Small intestine (tissue), 7 donors: ENCODE data around the gene ASPG. TPM values are rescaled to one million over a fixed set of nuclear protein-coding genes. Genes with fewer than 3 reads are reported as not detected.

Source experiments
- DNase-seq, 2 donors: peaks; one replicate each; pipeline versions ENCODE4 v3.0.0 to v3.0.0-alpha.2; 2013
- FAIRE-seq: peaks from 2 replicates; lab custom pipeline; 2012; peaks lifted over from hg19 to GRCh38; lab: Jason Lieb, UNC
- H3K27ac ChIP-seq, 3 donors: one replicate each; pipeline ENCODE4 v1.5.1; 2013; ENCODE audit warnings: low read length in 2 of 3, mild to moderate bottlenecking in 2 of 3, control low read depth in 1 of 3, inconsistent platforms in 1 of 3, low read depth in 1 of 3, moderate library complexity in 1 of 3
- H3K27me3 ChIP-seq, 3 donors: one replicate each; pipeline ENCODE4 v1.6.1; 2013; ENCODE audit warnings: low read length in 3 of 3, inconsistent platforms in 1 of 3; ENCODE audit not compliant: control insufficient read depth in 3 of 3, insufficient read depth in 3 of 3
- H3K36me3 ChIP-seq, 3 donors: one replicate each; pipeline ENCODE4 v1.6.1; 2013; ENCODE audit warnings: low read length in 3 of 3, inconsistent platforms in 1 of 3, low read depth in 1 of 3, mild to moderate bottlenecking in 1 of 3, moderate library complexity in 1 of 3; ENCODE audit not compliant: control insufficient read depth in 3 of 3, insufficient read depth in 2 of 3
- H3K4me1 ChIP-seq, 3 donors: one replicate each; pipeline ENCODE4 v1.6.1; 2013; ENCODE audit warnings: low read length in 2 of 3, inconsistent platforms in 1 of 3, low read depth in 1 of 3, mild to moderate bottlenecking in 1 of 3, moderate library complexity in 1 of 3; ENCODE audit not compliant: control insufficient read depth in 3 of 3, insufficient read depth in 2 of 3
- H3K4me3 ChIP-seq, 3 donors: one replicate each; pipeline ENCODE4 v1.5.1; 2013; ENCODE audit warnings: low read length in 3 of 3, control low read depth in 1 of 3, inconsistent platforms in 1 of 3, low read depth in 1 of 3, mild to moderate bottlenecking in 1 of 3, moderate library complexity in 1 of 3
- H3K9me3 ChIP-seq, 2 donors: one replicate each; pipeline ENCODE4 v1.6.1; 2013; ENCODE audit warnings: low read depth in 1 of 2, low read length in 1 of 2; ENCODE audit not compliant: control insufficient read depth in 2 of 2, insufficient read depth in 1 of 2
- WGBS, 3 donors: extraction: QIAGEN DNeasy Blood & Tissue Kit; methylation state at CpG; one replicate each; pipeline ENCODE4 v1.1.7; 2013; 5-methylcytosine and 5-hydroxymethylcytosine counted together
- polyA plus RNA-seq, 4 donors: library from polyadenylated mRNA; stranded (reverse) in 3 of 4; unstranded in 1 of 4; fragments of 200-250 nt in 3 of 4; fragments of 120-200 nt in 1 of 4; gene quantifications; one replicate each; pipeline versions ENCODE4 v1.2.1 to v1.2.3, GENCODE V29; 2013
- donor health status: healthy with polysubstance abuse.
- donor health status: control.
- donor health status: control.
- donor health status: Bipolar disorder and iron deficiency.
- donor health status: healthy.

The ASPG gene
- polyA plus RNA-seq, 4 donors: 0.43 to 16.7 (median 2.3) TPM

DNA sequence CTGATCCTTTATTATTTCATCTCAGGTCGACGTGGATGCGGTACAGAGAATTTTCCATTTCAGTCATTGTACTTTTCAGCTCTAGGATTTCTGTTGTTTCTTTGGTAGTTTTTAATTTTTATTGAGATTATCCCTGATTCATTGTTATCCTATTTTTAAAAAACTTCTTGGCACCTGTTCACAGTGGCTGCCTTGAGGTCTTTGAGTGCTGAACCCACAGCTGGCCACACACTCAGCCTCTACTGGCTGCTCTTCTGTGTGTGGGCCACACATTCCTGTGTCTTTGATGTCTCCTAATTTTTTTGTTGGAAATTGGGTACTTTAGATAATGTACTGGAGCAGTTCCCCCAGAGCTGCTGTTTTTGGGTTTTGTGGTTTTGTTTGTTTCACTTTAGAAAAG, 37.7 kb upstream of the ASPG start:
- Histone ChIP-seq H3K27ac (no peak overlapping the region), H3K27me3 (peaks cover 0 to 2% (median 0%) of the 10 kb centered on the region in 3 donors), H3K4me3 (no peak overlapping the region), H3K36me3 (no peaks in the 10 kb centered on the region), H3K9me3 (peaks cover 0 to 4% of the 10 kb centered on the region in 2 donors), H3K4me1 (no peaks in the 10 kb centered on the region)
- FAIRE-seq: no peak
- WGBS, 3 donors: 91 to 94% (median 93%) methylated on average over 3 of the region's 3 CpGs
- no peak for DNase-seq

DNA sequence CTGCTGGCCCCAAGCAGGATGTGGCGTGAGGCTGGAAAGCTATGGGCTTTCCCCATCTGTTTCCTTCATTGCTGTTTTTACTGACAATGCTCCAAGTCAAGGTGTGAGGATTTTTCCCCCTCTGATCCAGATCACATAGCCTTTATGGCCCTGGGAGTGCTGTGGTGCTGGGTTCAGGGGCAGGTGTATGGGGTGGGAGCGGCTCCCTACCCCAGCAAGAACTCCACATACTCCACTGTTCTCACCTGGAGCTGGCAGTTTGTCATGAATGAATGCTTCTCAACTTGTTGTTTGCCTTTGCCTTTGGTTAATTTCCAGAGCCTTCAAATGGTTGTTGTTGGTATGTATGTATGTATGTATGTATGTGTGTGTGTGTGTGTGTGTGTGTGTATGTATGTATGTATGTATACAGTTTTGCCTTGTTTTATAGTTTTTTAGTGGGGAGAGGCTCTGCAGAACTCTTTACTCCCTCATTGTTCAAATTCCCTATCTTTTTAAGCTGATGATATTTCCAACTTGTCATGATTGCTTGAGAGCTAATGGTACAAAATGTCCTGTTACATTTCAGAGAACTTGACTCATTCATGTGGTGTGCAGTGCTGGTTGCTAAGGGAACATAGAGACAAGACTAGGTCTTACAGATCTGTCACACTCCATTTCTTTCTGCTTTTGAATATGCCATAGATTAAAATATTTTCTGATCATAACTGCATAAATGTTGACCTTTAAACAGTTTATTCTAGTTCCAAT, 36.6 kb upstream of the ASPG start:
- Histone ChIP-seq H3K4me3 (no peak overlapping the region), H3K36me3 (no peaks in the 10 kb centered on the region), H3K9me3 (peaks cover 0 to 4% of the 10 kb centered on the region in 2 donors), H3K4me1 (no peaks in the 10 kb centered on the region), H3K27me3 (no peaks in the 10 kb centered on the region), H3K27ac (no peak overlapping the region)
- DNase-seq (no peak), FAIRE-seq (no peak)
- WGBS, 3 donors: 77 to 87% (median 78%) methylated on average over 2 of the region's 2 CpGs

- H3K27me3 ChIP-seq: no peaks in the 10 kb centered on the region
- H3K9me3 ChIP-seq: peaks cover 0 to 4% of the 10 kb centered on the region in 2 donors
- H3K27ac ChIP-seq: no peak overlapping the region
- H3K4me3 ChIP-seq: no peak overlapping the region
- H3K36me3 ChIP-seq: no peaks in the 10 kb centered on the region
- WGBS, 3 donors: 69 to 78% (median 74%) methylated on average over 9 of the region's 9 CpGs
- no peaks in the 10 kb centered on the region for H3K4me1 ChIP-seq
- FAIRE-seq: no peak
- no peak for DNase-seq
Observed at GRCh38 chr14:104049576-104050240, 35.8 kb upstream of the ASPG start.

GRCh38 chr14:104051092-104051813, 34.2 kb upstream of the ASPG start:
- Histone ChIP-seq H3K4me1 (no peaks in the 10 kb centered on the region), H3K4me3 (no peak overlapping the region), H3K27ac (no peak overlapping the region), H3K27me3 (no peaks in the 10 kb centered on the region), H3K9me3 (peaks cover 0 to 4% of the 10 kb centered on the region in 2 donors), H3K36me3 (no peaks in the 10 kb centered on the region)
- WGBS, 3 donors: 88 to 91% (median 89%) methylated on average over 5 of the region's 5 CpGs
- FAIRE-seq (no peak), DNase-seq (no peak)

DNA sequence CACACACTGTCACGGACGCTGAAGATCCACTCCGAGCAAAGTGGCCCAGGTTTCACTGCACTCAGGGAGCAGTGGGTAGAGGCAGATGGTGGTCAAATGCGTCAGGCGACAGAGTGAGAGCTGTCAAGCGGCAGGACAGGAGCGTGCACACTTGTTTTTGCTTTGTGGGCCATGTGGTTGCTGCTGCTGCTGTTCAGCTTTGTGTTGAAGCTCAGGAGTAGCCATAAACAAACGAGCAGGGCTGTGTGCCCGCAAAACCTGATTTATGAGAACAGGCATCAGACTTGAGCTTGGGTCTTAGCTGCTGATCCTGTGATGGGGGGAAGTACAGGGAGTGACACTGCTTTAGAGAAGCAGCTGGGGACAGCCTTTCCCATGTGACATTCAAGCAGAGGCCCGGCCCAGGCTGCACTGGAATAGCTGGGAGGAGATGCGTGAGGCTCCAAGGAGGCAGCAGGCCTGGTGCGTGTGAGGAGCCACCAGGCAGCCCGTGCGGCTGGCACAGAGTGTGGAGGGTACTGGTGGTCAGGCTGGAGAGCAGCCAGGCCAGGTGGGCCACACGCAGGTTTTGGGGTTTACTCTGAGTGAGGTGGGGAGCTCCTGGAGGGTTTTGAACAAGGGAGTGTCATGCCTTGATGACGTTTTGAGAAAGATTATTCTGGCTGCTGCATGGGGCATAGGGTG, 31.1 kb upstream of the ASPG start:
- Histone ChIP-seq H3K4me1 (no peaks in the 10 kb centered on the region), H3K36me3 (no peaks in the 10 kb centered on the region), H3K27ac (no peak overlapping the region), H3K9me3 (peaks cover 0 to 4% of the 10 kb centered on the region in 2 donors), H3K4me3 (no peak overlapping the region), H3K27me3 (no peaks in the 10 kb centered on the region)
- WGBS, 3 donors: 74 to 80% (median 79%) methylated on average over 16 of the region's 16 CpGs
- DNase-seq: no peak
- FAIRE-seq: no peak

DNA sequence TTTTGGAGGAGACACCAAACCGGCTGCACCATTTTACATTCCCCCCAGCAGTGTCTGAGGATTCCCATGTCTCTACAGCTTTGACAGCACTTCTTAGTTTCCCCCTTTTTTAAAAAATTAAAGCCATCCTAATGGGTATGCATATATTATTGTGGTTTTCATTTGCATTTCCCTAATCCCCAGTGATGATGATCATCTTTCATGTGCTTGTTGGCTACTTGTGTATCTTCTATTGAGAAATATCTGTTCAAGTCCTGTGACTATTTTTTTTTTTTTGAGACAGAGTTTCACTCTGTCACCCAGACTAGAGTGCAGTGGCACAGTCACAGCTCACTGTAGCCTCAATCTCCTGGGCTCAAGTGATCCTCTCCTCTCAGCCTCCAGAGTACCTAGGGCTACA, 23.2 kb upstream of the ASPG start:
- no peaks in the 10 kb centered on the region for H3K4me1 ChIP-seq
- DNase-seq: no peak
- H3K27me3 ChIP-seq: peaks cover 0 to 3% (median 0%) of the 10 kb centered on the region in 3 donors
- H3K4me3 ChIP-seq: no peak overlapping the region
- no peak for FAIRE-seq
- H3K27ac ChIP-seq: no peak overlapping the region
- no peaks in the 10 kb centered on the region for H3K36me3 ChIP-seq
- H3K9me3 ChIP-seq: peaks cover 0 to 12% of the 10 kb centered on the region in 2 donors
- 87 to 100% (median 92%) methylated on average over 1 of the region's 1 CpG for WGBS, 3 donors

GRCh38 chr14:104064003-104064402, 21.5 kb upstream of the ASPG start:
- Histone ChIP-seq H3K36me3 (no peaks in the 10 kb centered on the region), H3K27ac (no peak overlapping the region), H3K4me1 (no peaks in the 10 kb centered on the region), H3K27me3 (peaks cover 0 to 4% (median 3%) of the 10 kb centered on the region in 3 donors), H3K4me3 (no peak overlapping the region), H3K9me3 (peaks cover 0 to 12% of the 10 kb centered on the region in 2 donors)
- WGBS, 3 donors: 39 to 74% (median 48%) methylated on average over 9 to 10 of the region's 10 CpGs
- FAIRE-seq: no peak
- DNase-seq: no peak

- 81 to 91% (median 85%) methylated on average over 5 of the region's 5 CpGs for WGBS, 3 donors
- FAIRE-seq (no peak), DNase-seq (no peak)
- no peaks in the 10 kb centered on the region for H3K4me1 ChIP-seq
- H3K4me3 ChIP-seq: no peak overlapping the region
- H3K36me3 ChIP-seq: no peaks in the 10 kb centered on the region
- peaks cover 0 to 12% of the 10 kb centered on the region in 2 donors for H3K9me3 ChIP-seq
- no peak overlapping the region for H3K27ac ChIP-seq
- peaks cover 0 to 5% (median 3%) of the 10 kb centered on the region in 3 donors for H3K27me3 ChIP-seq
Observed at GRCh38 chr14:104066279-104066678, 19.2 kb upstream of the ASPG start.
